Head of caudate nucleus (tissue), 42 donors: ENCODE measurements around the gene PAF1.
A peak's percentile ranks its signal among the peaks of the same experiment; 100 is the strongest.

ENCODE experiments used
- DNase-seq, 42 donors: peaks; one replicate each; pipeline versions ENCODE4 v3.0.0 to v3.0.0-alpha.2; 2020 to 2021; ENCODE audit warnings: mixed read lengths in 7 of 42
- intact Hi-C: fragments of 100-400 bp; cut with DNase I; formaldehyde crosslinking; loops from one replicate; pipeline ENCODE4 v1.15.0; 2022

PAF1 gene

DNA sequence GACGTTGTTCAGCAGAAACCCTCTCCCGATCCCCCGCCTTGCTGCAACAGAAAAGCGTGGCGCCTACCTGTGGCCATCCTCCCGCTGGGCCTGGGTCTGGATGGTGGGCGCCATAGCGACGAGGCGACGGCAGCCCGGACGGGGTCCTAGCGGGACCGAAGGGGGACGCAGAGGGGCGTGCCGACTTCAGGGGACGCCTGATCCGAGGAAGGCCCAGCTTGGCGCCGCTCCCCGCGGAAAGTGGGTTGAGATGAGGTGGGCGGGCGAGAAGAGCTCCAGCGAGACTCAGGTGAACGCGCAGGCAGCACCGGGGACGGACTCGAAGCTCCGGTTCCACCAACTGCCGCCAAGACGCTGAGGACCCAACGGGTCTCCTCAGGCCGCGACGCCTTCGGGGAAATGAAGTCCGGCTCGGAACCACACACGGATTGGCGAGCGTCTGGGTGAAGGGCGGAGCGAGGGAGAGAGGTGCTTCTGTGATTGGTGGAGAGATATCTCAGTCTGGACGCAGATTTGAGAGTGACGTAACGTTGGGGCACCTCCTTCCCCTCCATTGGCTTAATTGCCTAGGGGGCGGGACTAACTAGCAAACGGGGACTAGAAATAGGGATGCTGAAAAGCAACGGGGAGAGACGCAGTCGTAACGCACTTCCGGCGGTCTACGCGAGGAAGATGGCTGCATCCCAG, at the start of gene PAF1, which contains the start of gene MED29:
Gene PAF1 (minus strand): TSS at position 356 of the 687 bp plus-strand sequence. CDS start 242 bp downstream, at position 114.
Gene MED29 (plus strand): TSS at position 628 of the 687 bp plus-strand sequence. CDS start 45 bp downstream, at position 673.
- peak; percentile 88 to 100 (median 98) for DNase-seq
- intact Hi-C loops = loop anchor here (10.0 kb wide), 1 partner anchor 46 kb away; the partner anchor contains the start of gene SAMD4B

DNA sequence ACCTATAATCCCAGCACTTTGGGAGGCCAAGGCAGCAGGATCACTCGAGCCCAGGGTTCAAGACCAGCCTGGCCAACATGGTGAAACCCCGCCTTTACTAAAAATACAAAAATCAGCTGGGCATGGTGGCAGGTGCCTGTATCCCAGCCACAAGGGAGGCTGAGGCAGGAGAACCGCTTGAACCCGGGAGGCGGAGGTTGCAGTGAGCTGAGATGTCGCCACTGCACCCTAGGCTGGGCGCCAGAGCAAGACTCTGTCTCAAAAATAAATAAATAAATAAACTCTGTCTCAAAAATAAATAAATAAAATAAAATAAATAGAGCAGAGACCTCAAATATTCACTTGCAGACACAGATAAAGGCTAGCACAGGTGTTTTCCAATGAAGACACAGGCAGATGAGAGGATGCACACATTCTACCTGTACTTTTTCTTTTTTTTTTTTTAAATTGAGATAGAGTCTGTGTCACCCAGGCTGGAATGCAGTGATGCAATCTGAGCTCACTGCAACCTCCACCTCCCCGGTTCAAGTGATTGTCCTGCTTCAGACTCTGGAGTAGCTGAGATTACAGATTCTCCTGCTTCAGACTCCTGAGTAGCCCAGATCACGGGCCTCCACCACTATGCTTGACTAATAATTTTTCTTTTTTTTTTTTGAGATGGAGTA, 47.5 kb upstream of the PAF1 start:
- intact Hi-C loops = no loop called here

DNA sequence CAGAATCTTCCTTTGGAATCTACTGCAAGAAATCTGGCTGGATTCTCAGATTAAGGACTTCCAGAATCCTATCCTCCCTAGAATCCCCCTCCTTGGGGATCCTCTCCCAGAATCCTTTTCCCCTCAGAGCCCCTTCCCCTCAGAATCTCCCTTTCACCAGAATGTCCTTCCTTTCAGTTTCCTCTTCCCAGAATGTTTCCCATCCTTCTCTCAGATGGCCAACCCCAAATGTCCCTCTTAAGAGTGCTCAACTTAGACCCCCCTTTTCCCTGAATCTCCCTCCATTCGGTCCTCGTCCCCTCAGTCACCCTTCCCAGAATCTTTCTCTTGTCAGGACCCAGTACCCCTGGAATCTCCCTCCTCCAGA, 45.4 kb upstream of the PAF1 start:
- no peak for DNase-seq
- intact Hi-C loops = no loop called here

More for the DNA sequence above, 47.5 kb upstream of the PAF1 start:
- DNase-seq = no peak

DNA sequence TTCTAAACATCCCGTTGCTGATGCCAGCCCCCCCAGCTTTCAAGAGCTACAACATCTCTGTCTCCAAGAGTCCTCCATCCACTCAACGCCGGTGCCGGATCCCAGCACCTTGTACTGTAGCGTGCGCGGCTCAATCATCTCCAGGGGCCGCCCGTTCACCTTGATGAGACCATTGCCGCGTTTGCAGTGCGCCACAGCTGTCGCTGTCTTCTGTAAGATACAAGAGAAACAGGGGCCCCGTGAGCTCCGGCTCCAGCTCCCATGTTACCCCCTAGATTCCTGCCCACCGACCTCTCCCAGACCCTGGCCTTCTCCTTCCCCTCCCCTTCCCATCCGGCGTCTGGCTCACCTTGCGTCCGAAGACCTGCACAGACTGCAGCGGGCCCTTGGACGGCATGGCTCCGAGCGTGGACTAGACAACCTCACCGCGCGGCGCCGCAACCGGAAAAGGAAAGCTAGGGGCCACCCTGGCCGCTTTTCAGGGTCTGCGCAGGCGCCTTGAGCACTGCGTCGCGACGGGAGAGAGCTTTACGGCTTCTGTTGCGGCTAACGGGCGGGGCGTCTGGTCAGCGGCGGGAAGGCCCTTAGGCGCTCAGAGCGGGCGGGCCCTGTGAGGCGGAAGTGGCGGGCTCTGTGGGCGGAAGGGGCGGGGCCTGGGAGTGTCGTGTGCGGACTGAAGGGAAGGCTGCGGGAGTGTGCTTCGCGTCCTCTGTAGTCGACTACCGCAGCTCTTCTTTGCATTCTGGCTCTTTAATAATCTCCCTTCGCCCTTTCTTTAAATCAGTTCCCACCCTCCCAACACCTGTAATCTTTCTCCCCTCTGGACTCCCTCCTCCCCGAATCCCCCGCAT, 44.8 kb upstream of the PAF1 start, which contains the start of gene RPS16:
Gene RPS16 (minus strand): TSS at position 451 of the 851 bp plus-strand sequence. CDS start 54 bp downstream, at position 397.
- intact Hi-C loops = loop anchor here (2.0 kb wide), 1 partner anchor 45 kb away; the partner anchor contains the start of gene TIMM50
- DNase-seq = peak; percentile 95 to 100 (median 99)

DNA sequence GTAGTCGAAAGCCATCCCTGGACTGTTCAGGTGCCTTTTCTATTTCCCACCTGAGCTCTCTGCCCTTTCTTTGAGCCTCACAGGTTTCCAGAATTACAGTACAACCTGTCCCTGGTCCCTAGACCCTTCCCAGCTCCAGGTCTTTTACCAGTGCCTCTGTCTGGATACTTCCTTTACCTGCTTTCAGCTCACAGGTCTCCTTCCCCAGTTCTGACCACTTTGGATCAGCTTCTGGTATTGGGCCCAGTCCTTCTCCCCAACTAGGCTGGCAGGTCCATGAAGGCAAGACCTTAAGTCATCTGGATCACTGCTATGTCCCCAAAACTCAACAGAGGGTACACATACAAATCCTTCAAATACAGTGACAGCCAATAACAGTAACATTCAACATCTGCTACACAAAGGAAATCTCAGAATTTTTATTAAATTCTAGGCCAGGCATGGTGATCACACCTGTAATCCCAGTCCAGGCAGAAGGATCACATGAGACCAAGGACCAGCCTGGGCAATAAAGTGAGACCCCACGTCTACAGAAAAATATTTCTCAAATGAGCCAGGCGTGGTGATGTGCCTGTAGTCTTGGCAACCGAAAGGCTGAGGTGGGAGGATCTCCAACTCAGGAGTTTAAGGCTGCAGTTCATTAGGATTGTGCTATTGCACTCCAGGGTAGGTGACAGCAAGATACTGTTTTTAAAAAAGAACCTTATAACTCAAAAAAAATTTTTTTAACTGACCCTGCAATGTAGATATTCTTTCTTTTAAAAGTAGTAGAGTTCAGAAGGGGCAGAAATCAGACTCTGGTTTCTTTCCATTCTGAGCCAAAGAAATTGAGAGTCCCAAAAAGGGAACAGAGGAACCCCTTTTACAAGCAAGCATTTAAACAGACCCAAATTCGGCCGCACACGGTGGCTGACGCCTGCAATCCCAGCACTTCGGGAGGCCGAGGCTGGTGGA, 43.5 kb upstream of the PAF1 start:
- intact Hi-C loops = loop anchor here (2.0 kb wide), 1 partner anchor 46 kb away; the partner anchor contains the start of gene TIMM50
- DNase-seq = no peak

DNA sequence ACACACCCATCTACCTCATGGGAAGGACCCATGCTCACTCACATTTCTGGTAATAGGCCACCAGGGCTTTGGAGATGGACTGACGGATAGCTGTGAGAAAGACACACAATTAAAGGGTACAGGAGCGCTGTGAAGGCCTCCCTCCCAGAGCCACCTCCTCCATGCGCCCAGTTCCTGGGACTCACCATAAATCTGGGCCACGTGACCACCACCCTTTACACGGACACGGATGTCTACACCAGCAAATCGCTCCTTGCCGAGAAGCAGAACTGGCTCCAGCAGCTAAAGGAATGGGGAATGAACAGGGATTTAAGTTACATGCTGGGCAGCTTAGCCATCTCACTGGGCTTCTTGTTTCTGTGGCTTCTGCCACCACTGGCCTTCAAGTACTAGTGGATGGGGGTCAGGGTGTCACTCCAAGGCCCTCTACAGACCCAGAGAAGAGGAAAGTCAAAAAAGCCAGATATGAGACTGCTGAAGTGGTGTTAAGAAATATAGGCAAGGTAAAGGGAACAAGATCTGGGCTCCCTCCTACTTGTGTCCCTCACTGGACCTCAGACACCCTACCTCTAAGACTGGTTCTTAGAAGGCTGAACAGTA, 42.7 kb upstream of the PAF1 start:
- DNase-seq = no peak
- intact Hi-C loops = loop anchor here (2.0 kb wide), 1 partner anchor 47 kb away; the partner anchor contains the start of gene TIMM50

DNA sequence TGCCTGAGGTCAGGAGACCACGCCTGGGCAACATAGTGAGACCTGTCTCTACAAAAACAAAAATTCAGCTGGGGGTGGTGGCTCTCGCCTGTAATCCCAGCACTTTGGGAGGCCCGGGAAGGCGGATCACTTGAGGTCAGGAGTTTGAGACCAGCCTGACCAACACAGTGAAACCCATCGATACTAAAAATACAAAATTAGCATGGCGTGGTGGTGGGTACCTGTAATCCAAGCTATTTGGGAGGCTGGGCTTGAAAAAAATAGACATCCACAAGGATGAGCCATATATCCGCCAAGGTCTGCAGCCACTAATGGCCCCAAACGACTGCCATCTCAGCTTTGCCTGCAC, 41.7 kb upstream of the PAF1 start:
- intact Hi-C loops = no loop called here
- DNase-seq = no peak

DNA sequence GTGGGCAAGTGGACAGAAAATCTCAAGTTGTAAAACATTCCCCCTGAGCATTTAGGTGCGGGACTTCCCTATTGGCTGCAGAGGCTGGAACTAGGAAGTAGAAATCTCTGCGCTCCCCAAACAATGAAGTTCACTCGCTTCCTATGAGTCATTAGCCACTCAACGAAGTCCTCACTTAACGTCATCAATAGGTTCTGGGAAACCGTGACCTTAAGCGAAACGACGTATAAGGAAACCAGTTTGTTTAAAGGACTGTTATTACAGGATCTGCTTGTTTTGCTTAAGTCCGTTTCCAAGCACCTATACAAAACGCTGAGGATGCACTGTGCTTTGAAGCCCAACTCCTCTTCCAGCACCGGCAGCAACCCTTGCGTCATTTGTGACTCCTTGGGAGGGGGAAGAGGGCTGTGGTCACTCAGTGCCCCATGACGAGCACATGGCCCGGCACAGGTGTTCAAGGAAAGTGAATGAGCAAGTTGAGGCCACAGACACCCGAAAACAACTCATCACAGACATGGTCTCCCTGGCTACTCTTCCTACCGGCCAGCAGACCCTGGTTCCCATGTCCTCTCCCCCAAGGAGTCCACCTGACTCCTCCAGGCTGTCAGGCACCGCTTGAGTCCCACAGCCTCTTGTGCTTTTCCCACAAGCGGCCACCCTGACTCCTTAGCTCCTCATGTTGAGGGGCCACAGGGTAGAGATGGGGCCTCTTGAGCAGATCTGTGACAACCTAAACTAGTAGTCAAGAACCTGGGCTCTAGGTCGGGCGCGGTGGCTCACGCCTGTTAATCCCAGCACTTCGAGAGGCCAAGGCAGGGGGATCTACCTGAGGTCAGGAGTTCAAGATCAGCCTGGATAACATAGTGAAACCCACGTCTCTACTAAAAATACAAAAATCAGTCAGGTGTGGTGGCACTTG, 40.0 kb upstream of the PAF1 start:
- intact Hi-C loops = no loop called here
- no peak for DNase-seq

DNA sequence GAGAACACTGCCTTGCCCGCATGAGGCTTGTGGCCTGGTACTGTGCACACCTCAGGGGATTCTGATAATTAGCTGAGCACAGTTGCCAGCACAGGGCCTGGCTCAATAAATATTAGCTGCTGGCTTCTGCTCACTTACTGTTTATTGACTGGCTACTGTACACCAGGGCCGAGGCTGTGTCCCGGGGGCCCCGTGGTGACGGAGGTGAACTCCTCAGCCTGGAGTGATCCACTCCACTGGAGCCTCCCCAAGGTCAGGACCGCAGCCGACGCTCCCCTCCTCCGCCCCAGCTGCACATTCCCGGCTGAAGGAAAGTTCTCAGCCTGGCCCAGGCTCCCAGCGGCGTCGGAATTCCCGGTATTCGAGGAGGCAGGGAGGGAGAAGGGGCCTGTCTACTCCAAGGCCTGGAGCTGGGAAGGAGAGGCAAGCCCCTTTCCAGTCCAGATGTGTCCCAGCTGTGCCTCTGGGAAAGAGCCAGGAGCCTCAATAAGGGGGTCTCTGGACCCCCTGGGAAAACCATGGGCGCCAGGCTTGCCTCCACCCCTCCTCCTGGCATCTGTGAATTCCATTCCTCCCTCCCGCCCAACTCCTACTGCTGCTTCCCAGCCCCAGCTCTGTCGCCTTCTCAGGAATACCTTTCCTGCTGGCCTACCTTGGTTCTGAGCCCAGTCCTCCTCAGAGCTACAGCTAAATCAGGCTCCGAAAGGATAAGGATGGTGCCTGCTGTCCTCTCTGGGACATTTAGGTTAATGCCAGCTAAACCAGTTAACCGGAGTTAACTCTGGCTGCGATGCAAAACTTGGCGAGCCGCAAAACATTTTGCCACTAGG, 37.6 kb upstream of the PAF1 start:
- intact Hi-C loops = no loop called here
- DNase-seq = no peak

DNA sequence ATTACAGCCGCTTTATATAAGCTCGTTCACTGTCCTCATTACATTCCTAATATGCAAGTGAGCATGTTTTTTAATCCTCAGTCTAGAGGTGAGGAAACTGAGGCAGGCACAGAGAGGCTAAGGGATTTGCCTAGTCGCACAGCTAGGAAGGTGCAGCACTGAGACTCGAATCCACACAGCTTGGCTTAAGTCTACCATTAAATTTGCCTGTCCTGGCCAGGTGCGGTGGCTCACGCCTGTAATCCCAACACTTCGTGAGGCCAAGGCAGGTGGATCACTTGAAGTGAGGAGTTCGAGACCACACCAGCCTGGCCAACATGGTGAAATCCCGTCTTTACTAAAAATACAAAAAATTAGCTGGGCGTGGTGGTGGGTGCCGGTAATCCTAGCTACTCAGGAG, 36.8 kb upstream of the PAF1 start:
- intact Hi-C loops = no loop called here
- DNase-seq = no peak

DNA sequence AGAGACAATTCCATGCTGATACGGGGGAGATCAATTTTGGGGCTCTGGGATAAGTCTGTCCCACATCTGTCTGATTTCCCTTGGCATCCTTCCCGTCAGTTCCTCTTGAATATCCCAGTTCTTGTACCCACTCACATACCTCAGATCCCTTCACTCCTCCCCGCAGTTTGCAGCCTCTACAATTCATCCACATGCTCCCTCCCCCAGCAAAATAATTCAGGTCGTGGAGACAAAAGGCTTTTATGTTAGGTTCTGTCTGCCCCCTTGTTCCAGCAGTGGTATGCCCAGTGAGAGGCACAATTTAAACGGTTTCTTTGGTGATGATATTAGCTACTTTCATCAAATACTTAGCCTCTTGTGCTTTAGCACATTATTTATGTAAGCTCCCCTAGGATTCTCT, 35.3 kb upstream of the PAF1 start:
- no peak for DNase-seq
- intact Hi-C loops = no loop called here

DNA sequence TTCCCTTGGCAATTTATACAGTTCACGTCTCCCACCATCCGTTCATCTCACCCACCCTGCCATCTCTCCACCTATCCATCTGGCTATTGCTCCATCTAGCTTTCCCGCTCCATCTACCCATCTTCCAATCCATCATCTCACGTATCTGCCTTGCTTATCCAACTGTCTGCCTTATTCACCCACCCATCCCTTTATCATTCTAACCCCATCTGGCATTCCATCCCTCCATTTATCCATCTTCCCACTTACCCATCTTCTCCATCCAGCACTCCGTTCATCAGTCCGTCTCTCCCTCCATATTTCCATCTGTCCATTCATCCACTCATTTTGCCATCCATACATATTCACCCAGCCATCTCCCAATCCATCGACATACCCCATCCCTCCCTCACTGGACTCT, 34.8 kb upstream of the PAF1 start:
- DNase-seq = no peak
- intact Hi-C loops = no loop called here

DNA sequence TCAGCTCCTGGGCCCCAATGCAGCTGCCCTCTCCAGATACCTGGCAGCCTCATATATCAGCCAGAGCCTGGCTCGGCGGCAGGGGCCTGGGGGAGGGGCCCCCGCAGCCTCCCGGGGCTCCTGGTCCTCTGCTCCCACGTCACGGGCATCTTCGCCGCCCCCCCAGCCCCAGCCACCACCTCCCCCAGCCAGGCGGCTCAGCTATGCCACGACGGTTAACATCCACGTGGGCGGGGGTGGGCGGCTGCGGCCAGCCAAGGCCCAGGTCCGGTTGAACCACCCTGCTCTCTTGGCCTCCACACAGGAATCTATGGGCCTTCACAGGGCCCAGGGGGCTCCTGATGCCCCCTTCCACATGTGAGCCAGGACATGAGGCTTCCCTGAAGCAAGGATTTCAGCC, 34.0 kb upstream of the PAF1 start:
- intact Hi-C loops = no loop called here
- no peak for DNase-seq

DNA sequence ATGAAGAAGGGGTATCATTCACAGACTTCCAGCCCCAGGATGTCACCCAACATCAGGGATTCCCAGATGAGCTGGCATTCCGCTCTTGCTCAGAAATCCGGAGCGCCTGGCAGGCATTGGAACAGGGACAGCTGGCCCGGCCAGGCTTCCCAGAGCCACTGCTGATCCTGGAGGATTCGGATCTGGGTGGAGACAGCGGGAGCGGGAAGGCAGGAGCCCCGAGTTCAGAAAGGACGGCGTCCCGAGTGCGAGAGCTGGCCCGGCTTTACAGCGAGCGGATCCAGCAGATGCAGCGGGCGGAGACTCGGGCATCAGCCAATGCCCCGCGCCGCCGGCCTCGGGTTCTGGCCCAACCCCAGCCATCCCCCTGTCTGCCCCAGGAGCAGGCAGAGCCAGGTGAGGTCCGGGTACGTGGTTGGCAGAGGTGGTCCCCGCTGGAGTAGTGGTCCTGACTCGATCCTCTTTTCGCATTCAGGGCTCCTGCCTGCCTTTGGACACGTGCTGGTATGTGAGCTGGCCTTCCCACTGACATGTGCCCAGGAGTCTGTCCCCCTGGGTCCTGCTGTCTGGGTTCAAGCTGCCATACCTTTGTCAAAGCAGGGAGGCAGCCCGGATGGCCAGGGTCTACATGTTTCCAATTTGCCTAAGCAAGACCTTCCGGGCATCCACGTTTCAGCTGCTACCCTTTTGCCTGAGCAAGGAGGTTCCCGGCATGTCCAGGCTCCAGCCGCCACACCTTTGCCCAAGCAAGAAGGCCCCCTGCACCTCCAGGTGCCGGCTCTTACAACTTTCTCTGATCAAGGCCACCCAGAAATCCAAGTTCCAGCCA, 32.6 kb upstream of the PAF1 start:
- DNase-seq = no peak
- intact Hi-C loops = no loop called here

DNA sequence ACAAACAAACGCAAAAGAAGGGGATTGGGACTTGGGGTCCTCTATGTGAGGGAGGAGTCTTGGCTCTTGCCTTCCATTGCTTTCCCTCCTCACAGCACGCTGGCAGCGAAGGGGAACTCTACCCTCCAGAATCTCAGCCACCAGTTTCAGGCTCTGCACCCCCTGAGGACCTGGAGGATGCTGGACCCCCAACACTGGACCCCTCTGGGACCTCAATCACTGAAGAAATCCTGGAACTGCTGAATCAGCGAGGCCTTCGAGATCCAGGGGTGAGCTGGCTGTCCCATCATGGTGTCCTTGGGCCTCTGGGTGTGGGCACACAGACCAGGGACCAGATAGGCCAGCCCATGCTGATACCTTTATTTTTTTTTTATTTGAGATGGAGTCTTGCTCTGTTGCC, 31.1 kb upstream of the PAF1 start:
- intact Hi-C loops = no loop called here
- DNase-seq = no peak
